Transverse colon (tissue), 4 donors: ENCODE data around the gene HES5. TPM values are rescaled to one million over a fixed set of nuclear protein-coding genes. Genes with fewer than 3 reads are reported as not detected.

Source experiments
- DNase-seq: peaks from one replicate; pipeline ENCODE4 v3.0.0-alpha.2; 2019
- H3K27ac ChIP-seq, 4 donors: fragments of 200-600 bp; sonication (generic); 2 replicates each; pipeline ENCODE4 v1.5.1; 2016 to 2018; ENCODE audit warnings: inconsistent platforms in 4 of 4
- H3K27me3 ChIP-seq: fragments of 200-600 bp; sonication (generic); 2 replicates; pipeline ENCODE4 v1.5.1; 2017; ENCODE audit warnings: inconsistent platforms
- H3K36me3 ChIP-seq, 4 donors: fragments of 200-600 bp; sonication (generic); 2 replicates each; pipeline ENCODE4 v1.5.1; 2017 to 2019; ENCODE audit warnings: inconsistent platforms in 4 of 4
- H3K4me1 ChIP-seq, 4 donors: fragments of 200-600 bp; sonication (generic); 2 replicates each; pipeline ENCODE4 v1.5.1; 2017 to 2020; ENCODE audit warnings: inconsistent platforms in 4 of 4
- H3K4me3 ChIP-seq, 4 donors: fragments of 200-600 bp; sonication (generic); 1 replicate in 1 of 4; 2 replicates in 3 of 4; pipeline versions ENCODE4 v1.5.1 to v1.6.1; 2017 to 2019; ENCODE audit warnings: inconsistent platforms in 4 of 4
- H3K9me3 ChIP-seq, 2 donors: fragments of 200-600 bp; sonication (generic); 2 replicates each; pipeline ENCODE4 v1.5.1; 2017 to 2019; ENCODE audit warnings: inconsistent platforms in 2 of 2
- CTCF ChIP-seq, 5 experiments: fragments of 200-600 bp in 3 of 5; fragments of 450-650 bp in 2 of 5; sonication (generic) in 3 of 5; IDR thresholded peaks; 1 replicate in 2 of 5; 2 replicates in 3 of 5; pipeline ENCODE4 v1.5.1; 2016 to 2017; ENCODE audit warnings: antibody characterized with exemption in 5 of 5, inconsistent platforms in 3 of 5, mild to moderate bottlenecking in 2 of 5, moderate library complexity in 1 of 5
- EP300 ChIP-seq: sonication (generic); formaldehyde crosslinking; IDR thresholded peaks from one replicate; pipeline ENCODE4 v1.6.1; 2017; ENCODE audit warnings: antibody characterized with exemption, low read depth
- POLR2A ChIP-seq: fragments of 450-650 bp; IDR thresholded peaks from one replicate; pipeline ENCODE4 v1.6.1; 2016; ENCODE audit warnings: antibody characterized with exemption, mild to moderate bottlenecking, moderate library complexity
- POLR2AphosphoS5 ChIP-seq, 3 donors: sonication (generic); formaldehyde crosslinking; IDR thresholded peaks; one replicate each; pipeline ENCODE4 v1.6.1; 2016; ENCODE audit warnings: antibody characterized with exemption in 3 of 3
- WGBS, 2 donors: methylation state at CpG; one replicate each; pipeline ENCODE4 v1.1.5; 2018; ENCODE audit warnings: low coverage in 1 of 2; 5-methylcytosine and 5-hydroxymethylcytosine counted together
- in situ Hi-C, 4 donors: fragments of 200-750 bp; cut with MboI; loops; one replicate each; pipeline versions ENCODE4 v1.15.0 to v1.15.1; 2017; ENCODE audit warnings: low sequenced_read_pairs in 3 of 4, low pct_ligation_motif_present in 1 of 4, low pct_unique_long_range_greater_than_20kb in 1 of 4
- intact Hi-C: fragments of 100-400 bp; cut with DNase I; formaldehyde crosslinking; loops from one replicate; pipeline ENCODE4 v1.15.1; 2023; ENCODE audit warnings: low total_unique reads
- total RNA-seq, 4 donors: library from RNA; depleted of rRNA; stranded (reverse); fragments of >200 nt; gene quantifications; one replicate each; pipeline ENCODE4 v1.1.0, GENCODE V29; 2016

The HES5 gene
- total RNA-seq, 4 donors from 2014 or later, result 0.64 to 1.1 TPM; not detected in 2

DNA sequence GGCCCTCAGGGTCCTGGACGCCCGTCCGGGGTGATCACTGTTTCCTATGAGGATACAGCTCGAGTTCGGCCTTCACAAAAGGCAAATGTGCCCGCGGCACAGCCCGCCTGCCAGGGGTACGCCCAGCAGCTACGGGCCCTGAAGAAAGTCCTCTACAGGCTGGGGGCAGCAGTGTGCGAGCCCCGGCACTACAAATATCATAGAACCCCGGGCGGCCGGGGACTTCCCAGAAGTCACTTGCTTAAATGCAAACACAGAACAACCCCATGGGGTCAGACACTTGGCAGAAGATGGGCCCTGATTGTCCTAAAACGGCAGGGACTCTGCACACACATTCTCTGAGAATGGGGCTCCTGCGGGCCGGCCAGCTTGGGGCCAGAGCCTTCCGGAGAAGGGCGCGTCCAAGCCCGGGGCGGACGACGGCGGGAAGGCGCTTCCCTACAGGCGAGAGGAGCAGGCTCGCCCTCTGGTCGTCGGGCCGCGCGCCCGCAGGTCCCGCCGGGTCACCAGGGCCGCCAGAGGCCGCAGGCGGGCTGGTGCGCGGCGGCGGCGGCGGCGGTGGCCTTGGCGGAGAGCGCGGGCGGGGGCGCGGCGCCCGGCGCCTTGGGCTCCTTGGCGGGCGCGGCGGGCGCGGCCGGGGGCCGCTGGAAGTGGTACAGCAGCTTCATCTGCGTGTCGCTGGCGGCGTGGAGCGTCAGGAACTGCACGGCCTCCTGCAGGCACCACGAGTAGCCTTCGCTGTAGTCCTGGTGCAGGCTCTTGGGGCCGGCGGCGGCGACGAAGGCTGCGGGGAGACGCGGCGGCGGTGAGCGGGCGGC lies 888 bp downstream of the HES5 start:
- Histone ChIP-seq H3K4me1 (peaks cover 40 to 57% (median 53%) of the 10 kb centered on the region in 4 donors), H3K4me3 (peak overlapping the region in 3 of 4 donors; percentile 8 to 42 (median 20)), H3K27ac (peak overlapping the region; percentile 41 to 67 (median 56)), H3K27me3 (peaks cover 45% of the 10 kb centered on the region), H3K36me3 (no peaks in the 10 kb centered on the region), H3K9me3 (no peaks in the 10 kb centered on the region)
- WGBS, 2 donors, result 3% methylated on average over 54 of the region's 84 CpGs; no CpG with 5 or more reads in 1 of the 2 donors
- TF ChIP-seq CTCF (IDR thresholded peaks at IDR 0.05), result no peak
- TF ChIP-seq EP300, result no peak
- no peak for TF ChIP-seq POLR2A
- TF ChIP-seq POLR2AphosphoS5 (IDR thresholded peaks at IDR 0.05), result no peak
- DNase-seq, result peak; percentile 60
- in situ Hi-C loops (loop anchor here in 1 of 4 donors (25.0 kb wide), 1 partner anchor 342 kb away; the partner anchor contains the start of gene FAAP20), intact Hi-C loops (no loop called here)

GRCh38 chr1:2528611-2528965 lies 1.5 kb downstream of the HES5 start:
- in situ Hi-C loops (loop anchor here in 1 of 4 donors (25.0 kb wide), 1 partner anchor 341 kb away; the partner anchor contains the start of gene FAAP20), intact Hi-C loops (no loop called here)
- no peaks in the 10 kb centered on the region for H3K9me3 ChIP-seq
- H3K27ac ChIP-seq, result peak overlapping the region; percentile 41 to 67 (median 48)
- H3K27me3 ChIP-seq, result peaks cover 39% of the 10 kb centered on the region
- no peak for DNase-seq
- TF ChIP-seq POLR2AphosphoS5 (IDR thresholded peaks at IDR 0.05) (no peak), CTCF (IDR thresholded peaks at IDR 0.05) (no peak), POLR2A (no peak), EP300 (no peak)
- WGBS, 2 donors, result 39% methylated on average over 10 of the region's 10 CpGs; no CpG with 5 or more reads in 1 of the 2 donors
- no peaks in the 10 kb centered on the region for H3K36me3 ChIP-seq
- peaks cover 42 to 62% (median 55%) of the 10 kb centered on the region in 4 donors for H3K4me1 ChIP-seq
- H3K4me3 ChIP-seq, result peak overlapping the region in 1 of 4 donors; percentile 42

GRCh38 chr1:2528016-2528415 lies 2.0 kb downstream of the HES5 start:
- intact Hi-C loops, result no loop called here
- no peak overlapping the region for H3K4me3 ChIP-seq
- peaks cover 33% of the 10 kb centered on the region for H3K27me3 ChIP-seq
- no peaks in the 10 kb centered on the region for H3K36me3 ChIP-seq
- DNase-seq, result no peak
- H3K9me3 ChIP-seq, result no peaks in the 10 kb centered on the region
- peaks cover 44 to 68% (median 58%) of the 10 kb centered on the region in 4 donors for H3K4me1 ChIP-seq
- H3K27ac ChIP-seq, result no peak overlapping the region
- WGBS, 2 donors, result 65% methylated on average over 11 of the region's 12 CpGs; no CpG with 5 or more reads in 1 of the 2 donors
- in situ Hi-C loops, result loop anchor here in 1 of 4 donors (25.0 kb wide), 1 partner anchor 341 kb away; the partner anchor contains the start of gene FAAP20
- TF ChIP-seq POLR2AphosphoS5 (IDR thresholded peaks at IDR 0.05), result no peak
- TF ChIP-seq CTCF (IDR thresholded peaks at IDR 0.05), result no peak
- no peak for TF ChIP-seq EP300
- no peak for TF ChIP-seq POLR2A

DNA sequence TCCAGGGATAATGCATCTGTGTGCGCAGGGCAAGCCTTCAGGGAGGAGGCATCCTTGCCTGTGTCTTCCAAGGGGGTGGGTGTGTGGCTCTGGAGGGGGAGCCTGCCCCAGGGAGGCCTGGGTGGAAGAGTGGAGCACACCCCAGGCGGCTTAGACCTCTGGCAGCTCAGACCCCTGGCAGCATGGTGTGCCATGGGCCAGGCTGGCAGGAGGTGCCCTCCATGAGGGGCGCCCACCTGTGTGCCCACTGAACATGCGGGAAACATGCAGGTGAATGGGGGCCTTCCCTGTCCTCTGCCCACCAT lies 2.6 kb downstream of the HES5 start:
- in situ Hi-C loops (loop anchor here in 1 of 4 donors (25.0 kb wide), 1 partner anchor 340 kb away; the partner anchor contains the start of gene FAAP20), intact Hi-C loops (no loop called here)
- peaks cover 28% of the 10 kb centered on the region for H3K27me3 ChIP-seq
- TF ChIP-seq POLR2AphosphoS5 (IDR thresholded peaks at IDR 0.05) (no peak), CTCF (IDR thresholded peaks at IDR 0.05) (no peak), EP300 (no peak), POLR2A (no peak)
- DNase-seq, result no peak
- H3K36me3 ChIP-seq, result no peaks in the 10 kb centered on the region
- peak overlapping the region in 1 of 4 donors; percentile 73 for H3K27ac ChIP-seq
- H3K9me3 ChIP-seq, result no peaks in the 10 kb centered on the region
- H3K4me1 ChIP-seq, result peaks cover 44 to 68% (median 58%) of the 10 kb centered on the region in 4 donors
- no peak overlapping the region for H3K4me3 ChIP-seq
- WGBS, 2 donors, result 97% methylated on average over 3 of the region's 4 CpGs; no CpG with 5 or more reads in 1 of the 2 donors
